Caco-2 (cell line): ENCODE data around the gene PPARG. TPM values are rescaled to one million over a fixed set of nuclear protein-coding genes. Genes with fewer than 3 reads are reported as not detected.

Source experiments
- BruUV-seq: library from RNA; stranded (reverse); fragments of 400-500 nt; replicated peaks from 2 replicates; lab custom pipeline; 2021; lab: Mats Ljungman, UMichigan
- CTCF ChIA-PET: fragments of 300-600 bp; sonication (Branson Sonifier 250); formaldehyde crosslinking; loops from one replicate; lab custom pipeline; 2022; ENCODE audit warnings: antibody characterized with exemption; lab: Charles Lee
- POLR2A ChIA-PET: fragments of 300-600 bp; sonication (Branson Sonifier 250); formaldehyde crosslinking; loops from one replicate; lab custom pipeline; 2022; ENCODE audit warnings: antibody characterized with exemption; lab: Charles Lee
- DNase-seq, 2 experiments: peaks; one replicate each; pipeline versions ENCODE4 v3.0.0 to v3.0.0-alpha.2; 2020 to 2022
- H3K27me3 ChIP-seq: replicated peaks from 2 replicates; pipeline ENCODE4 v1.6.0; 2011; ENCODE audit warnings: low read length; ENCODE audit not compliant: control insufficient read depth, insufficient read depth
- H3K36me3 ChIP-seq: 2 replicates; pipeline ENCODE4 v1.5.1; 2011; ENCODE audit warnings: low read length; ENCODE audit not compliant: control insufficient read depth, insufficient read depth
- H3K4me1 ChIP-seq: fragments of 250-450 bp; sonication (Bioruptor Pico); 2 replicates; pipeline ENCODE4 v1.5.1; 2020; ENCODE audit warnings: mild to moderate bottlenecking
- H3K4me3 ChIP-seq: 2 replicates; pipeline ENCODE4 v1.5.1; 2011; ENCODE audit warnings: low read depth, mild to moderate bottlenecking, control low read depth, low read length
- H3K9me3 ChIP-seq: fragments of 250-450 bp; sonication (Bioruptor Pico); 2 replicates; pipeline ENCODE4 v1.5.1; 2020; ENCODE audit warnings: mild to moderate bottlenecking, moderate library complexity
- H3K27ac Mint-ChIP-seq: one replicate; pipeline ENCODE4 v1.8.0; 2022; ENCODE audit warnings: mixed read lengths; ENCODE audit not compliant: unreplicated experiment
- H3K27me3 Mint-ChIP-seq: one replicate; pipeline ENCODE4 v1.8.0; 2022; ENCODE audit warnings: mixed read lengths; ENCODE audit not compliant: insufficient read depth, unreplicated experiment
- H3K36me3 Mint-ChIP-seq: one replicate; pipeline ENCODE4 v1.8.0; 2022; ENCODE audit warnings: mild to moderate bottlenecking, mixed read lengths; ENCODE audit not compliant: insufficient read depth, unreplicated experiment
- H3K4me1 Mint-ChIP-seq: one replicate; pipeline ENCODE4 v1.8.0; 2022; ENCODE audit warnings: low read depth, mixed read lengths; ENCODE audit not compliant: unreplicated experiment
- H3K4me3 Mint-ChIP-seq: one replicate; pipeline ENCODE4 v1.8.0; 2022; ENCODE audit warnings: mild to moderate bottlenecking, moderate library complexity, mixed read lengths; ENCODE audit not compliant: unreplicated experiment
- H3K9me3 Mint-ChIP-seq: one replicate; pipeline ENCODE4 v1.8.0; 2022; ENCODE audit warnings: mixed read lengths; ENCODE audit not compliant: unreplicated experiment
- CTCF ChIP-seq, 2 experiments: fragments of 200-600 bp in 1 of 2; IDR thresholded peaks; 1 replicate in 1 of 2; 2 replicates in 1 of 2; pipeline versions ENCODE4 v1.5.1 to v1.8.0; 2011 to 2022; ENCODE audit warnings: antibody characterized with exemption in 1 of 2, control low read depth in 1 of 2, inconsistent platforms in 1 of 2, low read depth in 1 of 2, low read length in 1 of 2, mild to moderate bottlenecking in 1 of 2, moderate library complexity in 1 of 2; ENCODE audit not compliant: insufficient read depth in 1 of 2, severe bottlenecking in 1 of 2, unreplicated experiment in 1 of 2
- intact Hi-C: fragments of 100-400 bp; cut with micrococcal nuclease; formaldehyde crosslinking; loops from one replicate; pipeline ENCODE4 v1.10.0; 2022; ENCODE audit not compliant: unreplicated experiment
- total RNA-seq: library from RNA; stranded (reverse); gene quantifications from 2 replicates; pipeline ENCODE4 v1.2.3, GENCODE V29; 2022

Gene PPARG
- total RNA-seq, 1 experiment from 2014 or later, result 15.6 TPM

GRCh38 chr3:12363397-12364195 lies 74.7 kb downstream of the PPARG start:
- H3K36me3 Mint-ChIP-seq, result peaks cover 5% of the 10 kb centered on the region
- H3K4me1 Mint-ChIP-seq, result no peaks in the 10 kb centered on the region
- no peaks in the 10 kb centered on the region for H3K27me3 ChIP-seq
- H3K27me3 Mint-ChIP-seq, result no peaks in the 10 kb centered on the region
- ChIA-PET POLR2A (no interaction called here), CTCF (no interaction called here)
- no peaks in the 10 kb centered on the region for H3K36me3 ChIP-seq
- no peak for TF ChIP-seq CTCF (IDR thresholded peaks at IDR 0.05; ENCODE audit: insufficient read depth in 1 of 2, low read depth in 1 of 2, low read length in 1 of 2, severe bottlenecking in 1 of 2, unreplicated experiment in 1 of 2)
- H3K9me3 Mint-ChIP-seq, result no peaks in the 10 kb centered on the region
- no peak overlapping the region for H3K4me3 ChIP-seq
- H3K4me1 ChIP-seq, result no peaks in the 10 kb centered on the region
- no peak overlapping the region for H3K27ac Mint-ChIP-seq
- intact Hi-C loops, result no loop called here
- no peak for DNase-seq
- no TSS peak for BruUV-seq
- H3K9me3 ChIP-seq, result peaks cover 3% of the 10 kb centered on the region; the same call in 1 of the 2 replicates
- no peak overlapping the region for H3K4me3 Mint-ChIP-seq

- Histone ChIP-seq H3K27me3 (no peaks in the 10 kb centered on the region), H3K4me3 (no peak overlapping the region), H3K36me3 (no peaks in the 10 kb centered on the region), H3K4me1 (0 out of 2 replicates have a peak, but pooled peaks cover 4% of the 10 kb centered on the region), H3K9me3 (no peaks in the 10 kb centered on the region)
- Mint-ChIP-seq H3K27ac (no peak overlapping the region), H3K27me3 (no peaks in the 10 kb centered on the region), H3K9me3 (no peaks in the 10 kb centered on the region), H3K4me1 (peaks cover 11% of the 10 kb centered on the region), H3K36me3 (peaks cover 5% of the 10 kb centered on the region), H3K4me3 (no peak overlapping the region)
- ChIA-PET POLR2A (no interaction called here), CTCF (no interaction called here)
- no peak for TF ChIP-seq CTCF (IDR thresholded peaks at IDR 0.05; ENCODE audit: insufficient read depth in 1 of 2, low read depth in 1 of 2, low read length in 1 of 2, severe bottlenecking in 1 of 2, unreplicated experiment in 1 of 2)
- intact Hi-C loops, result no loop called here
- BruUV-seq, result no TSS peak
- DNase-seq, result no peak
Measured at GRCh38 chr3:12367346-12367745, 78.5 kb downstream of the PPARG start.

- Mint-ChIP-seq H3K4me3 (no peak overlapping the region), H3K36me3 (peaks cover 5% of the 10 kb centered on the region), H3K27ac (no peak overlapping the region), H3K27me3 (no peaks in the 10 kb centered on the region), H3K4me1 (peaks cover 11% of the 10 kb centered on the region), H3K9me3 (no peaks in the 10 kb centered on the region)
- BruUV-seq, result no TSS peak
- no peak overlapping the region for H3K4me3 ChIP-seq
- DNase-seq, result no peak
- H3K4me1 ChIP-seq, result 0 out of 2 replicates have a peak, but pooled peaks cover 4% of the 10 kb centered on the region
- ChIA-PET CTCF (no interaction called here), POLR2A (no interaction called here)
- H3K9me3 ChIP-seq, result no peaks in the 10 kb centered on the region
- no peaks in the 10 kb centered on the region for H3K36me3 ChIP-seq
- no peaks in the 10 kb centered on the region for H3K27me3 ChIP-seq
- no peak for TF ChIP-seq CTCF (IDR thresholded peaks at IDR 0.05; ENCODE audit: insufficient read depth in 1 of 2, low read depth in 1 of 2, low read length in 1 of 2, severe bottlenecking in 1 of 2, unreplicated experiment in 1 of 2)
- intact Hi-C loops, result no loop called here
Measured at GRCh38 chr3:12369029-12369428, 80.2 kb downstream of the PPARG start.
